Muscle of leg (tissue), 11 donors: ENCODE data around the gene TBC1D2B. TPM values are rescaled to one million over a fixed set of nuclear protein-coding genes. Genes with fewer than 3 reads are reported as not detected.

Source experiments
- DNase-seq: peaks from one replicate; pipeline ENCODE4 v3.0.0; 2013
- H3K27ac ChIP-seq: one replicate; pipeline ENCODE4 v1.5.1; 2013; ENCODE audit warnings: mild to moderate bottlenecking, low read length, control low read depth
- H3K27me3 ChIP-seq: one replicate; pipeline ENCODE4 v1.6.1; 2013; ENCODE audit warnings: low read length; ENCODE audit not compliant: control insufficient read depth, insufficient read depth
- H3K36me3 ChIP-seq: one replicate; pipeline ENCODE4 v1.6.1; 2013; ENCODE audit warnings: low read length; ENCODE audit not compliant: control insufficient read depth, insufficient read depth
- H3K4me1 ChIP-seq: one replicate; pipeline ENCODE4 v1.6.1; 2013; ENCODE audit warnings: low read length; ENCODE audit not compliant: control insufficient read depth, insufficient read depth
- H3K4me3 ChIP-seq: one replicate; pipeline ENCODE4 v1.5.1; 2013; ENCODE audit warnings: low read length, control low read depth
- H3K9me3 ChIP-seq: replicated peaks from 2 replicates; pipeline ENCODE4 v1.6.1; 2013; ENCODE audit warnings: low read depth, low read length; ENCODE audit not compliant: control insufficient read depth
- WGBS: methylation state at CpG from one replicate; pipeline ENCODE4 v1.1.5; 2013; ENCODE audit warnings: missing lambda C conversion rate; ENCODE audit not compliant: insufficient coverage; 5-methylcytosine and 5-hydroxymethylcytosine counted together
- polyA plus RNA-seq, 8 donors: library from polyadenylated mRNA; unstranded; fragments of 120-200 nt; gene quantifications; one replicate each; pipeline versions ENCODE4 v1.2.1 to v1.2.3, GENCODE V29; 2013; ENCODE audit warnings: inconsistent platforms in 1 of 8, low replicate concordance in 1 of 8; ENCODE audit not compliant: insufficient read length in 8 of 8, insufficient read depth in 1 of 8
- total RNA-seq: library from RNA; stranded (reverse); fragments of 120-200 nt; gene quantifications from one replicate; pipeline ENCODE4 v1.2.4, GENCODE V29; 2013

Gene TBC1D2B
- total and polyA plus RNA-seq, 9 donors: 21.5 to 38.4 (median 29.8) TPM

DNA sequence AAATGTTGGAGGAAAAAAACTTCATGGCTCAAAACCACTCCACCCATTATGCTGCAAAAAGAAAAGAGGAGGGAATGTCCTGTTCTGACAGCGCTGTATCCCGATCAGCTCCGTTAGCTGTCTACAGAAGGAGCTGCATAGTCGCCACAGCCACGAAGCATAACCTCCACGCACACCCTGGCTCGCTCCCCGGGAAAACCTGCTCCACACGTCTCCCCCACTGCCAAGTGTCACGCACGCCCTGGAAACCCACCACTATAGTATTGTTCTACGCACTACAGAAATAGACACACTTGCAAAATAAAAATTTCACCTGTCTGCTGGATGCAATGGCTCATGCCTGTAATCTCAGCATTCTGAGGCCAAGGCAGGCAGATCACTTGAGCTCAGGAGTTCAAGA, 55.8 kb downstream of the TBC1D2B start:
- WGBS: 87% methylated on average over 9 of the region's 12 CpGs
- Histone ChIP-seq H3K27me3 (no peaks in the 10 kb centered on the region), H3K9me3 (no peaks in the 10 kb centered on the region), H3K27ac (no peak overlapping the region), H3K36me3 (peaks cover 41% of the 10 kb centered on the region), H3K4me1 (peaks cover 38% of the 10 kb centered on the region), H3K4me3 (no peak overlapping the region)
- no peak for DNase-seq

DNA sequence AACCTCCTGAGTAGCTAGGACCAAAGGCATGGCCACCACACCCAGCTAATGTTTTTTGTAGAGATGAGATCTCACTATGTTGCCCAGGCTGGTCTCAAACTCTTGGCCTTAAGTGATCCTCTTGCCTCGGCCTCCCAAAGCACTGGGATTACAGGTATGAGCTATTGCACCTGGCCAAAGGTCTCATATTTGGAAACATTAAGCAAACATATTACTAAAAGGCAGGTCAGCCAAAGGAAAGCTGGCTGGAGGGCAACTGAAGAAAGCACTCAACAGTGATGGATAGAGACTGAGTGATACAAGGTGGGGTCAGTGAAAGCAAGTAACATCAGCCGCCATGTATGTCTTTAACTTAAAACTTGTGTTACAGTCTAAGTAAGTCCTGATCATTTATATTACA, 57.5 kb downstream of the TBC1D2B start:
- peaks cover 50% of the 10 kb centered on the region for H3K36me3 ChIP-seq
- H3K9me3 ChIP-seq: no peaks in the 10 kb centered on the region
- peaks cover 24% of the 10 kb centered on the region for H3K4me1 ChIP-seq
- WGBS: no CpG with 5 or more reads among the region's 2 CpGs
- no peak overlapping the region for H3K4me3 ChIP-seq
- H3K27me3 ChIP-seq: no peaks in the 10 kb centered on the region
- H3K27ac ChIP-seq: no peak overlapping the region
- DNase-seq: no peak

GRCh38 chr15:78018946-78019644, 58.4 kb downstream of the TBC1D2B start:
- DNase-seq: peak; percentile 45
- Histone ChIP-seq H3K27me3 (no peaks in the 10 kb centered on the region), H3K9me3 (no peaks in the 10 kb centered on the region), H3K4me3 (no peak overlapping the region), H3K36me3 (peaks cover 55% of the 10 kb centered on the region), H3K27ac (no peak overlapping the region), H3K4me1 (peaks cover 17% of the 10 kb centered on the region)
- 48% methylated on average over 2 of the region's 11 CpGs for WGBS

DNA sequence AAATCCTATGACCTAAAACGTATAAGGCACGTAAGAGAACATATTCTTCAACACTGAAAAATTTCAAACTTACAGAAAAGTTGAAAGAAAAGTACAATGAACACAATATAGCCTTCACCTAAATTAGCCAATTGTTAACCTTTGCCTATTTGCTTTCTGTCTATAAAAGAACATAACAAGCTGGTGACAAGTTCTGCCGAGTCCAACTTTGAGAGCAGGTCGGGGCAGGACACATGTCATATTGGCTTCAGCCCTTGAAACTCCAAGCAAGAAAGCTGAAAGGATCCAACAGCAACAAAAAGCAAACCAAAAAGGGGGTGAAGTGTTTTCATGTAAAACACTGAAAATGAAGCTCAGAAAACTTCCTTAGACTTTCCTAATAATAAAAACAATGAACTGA, 59.1 kb downstream of the TBC1D2B start:
- H3K27ac ChIP-seq: no peak overlapping the region
- peaks cover 11% of the 10 kb centered on the region for H3K4me1 ChIP-seq
- peaks cover 53% of the 10 kb centered on the region for H3K36me3 ChIP-seq
- H3K4me3 ChIP-seq: no peak overlapping the region
- H3K27me3 ChIP-seq: no peaks in the 10 kb centered on the region
- no peak for DNase-seq
- H3K9me3 ChIP-seq: no peaks in the 10 kb centered on the region
- WGBS: no CpG with 5 or more reads among the region's 4 CpGs

- no peak for DNase-seq
- peaks cover 54% of the 10 kb centered on the region for H3K36me3 ChIP-seq
- WGBS: no CpG with 5 or more reads among the region's 1 CpG
Measured at GRCh38 chr15:78016860-78017259, 60.7 kb downstream of the TBC1D2B start.

DNA sequence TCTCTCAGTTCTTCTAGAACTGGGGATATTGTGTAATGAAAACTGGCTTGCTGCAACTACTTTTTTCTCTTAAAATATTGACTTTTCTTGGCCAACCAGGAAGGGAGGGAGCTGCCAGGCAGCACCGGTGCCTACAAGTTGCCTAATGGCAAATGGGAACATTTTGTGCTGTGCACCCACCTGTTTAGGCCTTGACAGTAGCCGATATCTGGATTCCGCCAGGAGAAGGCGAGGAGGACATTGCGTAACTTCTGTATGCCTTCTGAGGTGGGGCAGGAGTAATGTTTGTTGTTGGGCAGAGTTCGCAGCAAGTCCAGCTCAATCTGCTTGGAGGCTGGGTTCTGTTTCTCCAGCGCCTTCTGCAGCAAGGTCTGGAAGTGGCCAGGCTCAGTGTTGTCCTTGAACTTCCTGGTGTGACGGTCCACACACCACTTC, 64.9 kb downstream of the TBC1D2B start:
- H3K4me3 ChIP-seq: no peak overlapping the region
- H3K27ac ChIP-seq: no peak overlapping the region
- no peaks in the 10 kb centered on the region for H3K27me3 ChIP-seq
- 93% methylated on average over 7 of the region's 8 CpGs for WGBS
- peaks cover 10% of the 10 kb centered on the region for H3K4me1 ChIP-seq
- H3K9me3 ChIP-seq: no peaks in the 10 kb centered on the region
- peaks cover 56% of the 10 kb centered on the region for H3K36me3 ChIP-seq
- no peak for DNase-seq

More at GRCh38 chr15:78016860-78017259, 60.7 kb downstream of the TBC1D2B start:
- no peaks in the 10 kb centered on the region for H3K9me3 ChIP-seq
- H3K4me3 ChIP-seq: no peak overlapping the region
- H3K27me3 ChIP-seq: no peaks in the 10 kb centered on the region
- no peak overlapping the region for H3K27ac ChIP-seq
- no peaks in the 10 kb centered on the region for H3K4me1 ChIP-seq

DNA sequence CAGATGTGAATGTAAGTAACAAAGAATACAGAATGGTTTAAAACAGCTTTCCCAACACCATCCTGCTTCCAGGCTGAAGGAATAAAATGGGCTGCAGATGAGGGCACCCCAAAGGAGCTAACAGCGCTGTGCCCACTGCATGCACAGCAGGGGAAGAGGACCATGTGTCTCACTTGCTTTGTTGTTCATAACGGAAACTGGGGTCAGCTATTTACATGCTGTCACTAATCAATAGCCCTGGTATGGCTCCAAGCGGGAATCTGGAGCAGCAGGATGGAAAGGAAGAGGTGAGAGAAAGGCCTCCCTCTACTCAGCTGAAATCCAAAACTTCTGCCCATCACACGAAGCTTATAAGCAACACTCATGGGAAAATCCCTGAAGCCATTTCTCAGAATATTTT, 67.4 kb downstream of the TBC1D2B start:
- Histone ChIP-seq H3K36me3 (peaks cover 48% of the 10 kb centered on the region), H3K9me3 (no peaks in the 10 kb centered on the region), H3K4me1 (peaks cover 30% of the 10 kb centered on the region), H3K27me3 (no peaks in the 10 kb centered on the region), H3K4me3 (no peak overlapping the region), H3K27ac (no peak overlapping the region)
- WGBS: 44% methylated on average over 1 of the region's 4 CpGs
- DNase-seq: no peak

- H3K4me1 ChIP-seq: peaks cover 47% of the 10 kb centered on the region
- H3K9me3 ChIP-seq: no peaks in the 10 kb centered on the region
- H3K27ac ChIP-seq: peak overlapping the region; percentile 52
- DNase-seq: peak; percentile 82
- H3K27me3 ChIP-seq: no peaks in the 10 kb centered on the region
- no peak overlapping the region for H3K4me3 ChIP-seq
- WGBS: 53% methylated on average over 17 of the region's 17 CpGs
- peaks cover 50% of the 10 kb centered on the region for H3K36me3 ChIP-seq
Measured at GRCh38 chr15:78007964-78008886, 69.3 kb downstream of the TBC1D2B start.

GRCh38 chr15:78007211-78007931, 70.1 kb downstream of the TBC1D2B start:
- 61% methylated on average over 7 of the region's 11 CpGs for WGBS
- H3K4me3 ChIP-seq: no peak overlapping the region
- peak; percentile 56 for DNase-seq
- no peaks in the 10 kb centered on the region for H3K9me3 ChIP-seq
- no peaks in the 10 kb centered on the region for H3K27me3 ChIP-seq
- peaks cover 51% of the 10 kb centered on the region for H3K36me3 ChIP-seq
- H3K4me1 ChIP-seq: peaks cover 50% of the 10 kb centered on the region
- peak overlapping the region; percentile 52 for H3K27ac ChIP-seq
